Parathyroid adenoma (tissue), 2 donors: ENCODE results near the gene FAIM2.

Experiments used
- H2AFZ ChIP-seq: fragments of 300-600 bp; sonication (generic); one replicate; pipeline ENCODE4 v1.7.0; 2017; ENCODE audit warnings: antibody characterized with exemption, mild to moderate bottlenecking
- H3K27ac ChIP-seq: fragments of 300-600 bp; sonication (generic); one replicate; pipeline ENCODE4 v1.7.0; 2017
- H3K27me3 ChIP-seq: fragments of 300-600 bp; sonication (generic); one replicate; pipeline ENCODE4 v1.7.0; 2017; ENCODE audit warnings: low read length; ENCODE audit not compliant: control insufficient read depth, insufficient read depth
- H3K36me3 ChIP-seq: fragments of 300-600 bp; sonication (generic); one replicate; pipeline ENCODE4 v1.7.0; 2017; ENCODE audit warnings: low read length; ENCODE audit not compliant: control insufficient read depth, insufficient read depth
- H3K4me1 ChIP-seq: fragments of 300-600 bp; sonication (generic); one replicate; pipeline ENCODE4 v1.7.0; 2017; ENCODE audit warnings: control low read depth
- H3K4me2 ChIP-seq: fragments of 300-600 bp; sonication (generic); one replicate; pipeline ENCODE4 v1.7.0; 2017; ENCODE audit warnings: low read length
- H3K4me3 ChIP-seq: fragments of 300-600 bp; sonication (generic); one replicate; pipeline ENCODE4 v1.7.0; 2017; ENCODE audit warnings: low read depth, low read length
- H3K79me2 ChIP-seq: fragments of 300-600 bp; sonication (generic); one replicate; pipeline ENCODE4 v1.7.0; 2017; ENCODE audit warnings: control low read depth
- H3K9ac ChIP-seq: fragments of 300-600 bp; sonication (generic); one replicate; pipeline ENCODE4 v1.7.0; 2017; ENCODE audit warnings: mild to moderate bottlenecking
- H3K9me3 ChIP-seq: fragments of 300-600 bp; sonication (generic); one replicate; pipeline ENCODE4 v1.7.0; 2017; ENCODE audit warnings: low read length; ENCODE audit not compliant: control insufficient read depth
- CTCF ChIP-seq: fragments of 300-600 bp; sonication (generic); IDR thresholded peaks from one replicate; pipeline ENCODE4 v1.7.0; 2017; ENCODE audit warnings: antibody characterized with exemption, mild to moderate bottlenecking
- donor health status: primary hyperparathyroidism.

FAIM2 gene

DNA sequence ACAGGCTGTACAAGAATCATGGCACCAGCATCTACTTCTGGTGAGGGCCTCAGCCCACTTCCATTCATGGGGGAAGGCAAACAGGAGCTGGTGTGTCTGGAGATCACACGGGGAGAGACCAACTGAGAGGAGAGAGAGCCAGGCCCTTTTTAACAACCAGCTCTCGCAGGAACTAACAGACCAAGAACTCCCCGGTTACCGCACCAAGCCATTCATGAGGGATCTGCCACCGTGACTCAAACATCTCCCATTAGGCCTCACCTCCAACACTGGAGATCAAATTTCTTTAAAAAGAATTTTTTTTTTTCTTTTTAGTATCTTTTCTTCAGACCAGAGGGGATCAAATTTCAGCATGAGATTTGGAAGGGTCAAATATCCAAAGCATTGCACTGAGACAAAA lies 30.1 kb upstream of the FAIM2 start:
- H3K27ac ChIP-seq: peak overlapping the region; percentile 65
- H3K4me1 ChIP-seq: peaks cover 10% of the 10 kb centered on the region
- peak overlapping the region; percentile 61 for H2AFZ ChIP-seq
- H3K4me3 ChIP-seq: no peak overlapping the region
- no peaks in the 10 kb centered on the region for H3K36me3 ChIP-seq
- H3K4me2 ChIP-seq: no peak overlapping the region
- no peaks in the 10 kb centered on the region for H3K9me3 ChIP-seq
- H3K79me2 ChIP-seq: no peaks in the 10 kb centered on the region
- H3K9ac ChIP-seq: no peak overlapping the region
- TF ChIP-seq CTCF: no peak
- no peaks in the 10 kb centered on the region for H3K27me3 ChIP-seq

DNA sequence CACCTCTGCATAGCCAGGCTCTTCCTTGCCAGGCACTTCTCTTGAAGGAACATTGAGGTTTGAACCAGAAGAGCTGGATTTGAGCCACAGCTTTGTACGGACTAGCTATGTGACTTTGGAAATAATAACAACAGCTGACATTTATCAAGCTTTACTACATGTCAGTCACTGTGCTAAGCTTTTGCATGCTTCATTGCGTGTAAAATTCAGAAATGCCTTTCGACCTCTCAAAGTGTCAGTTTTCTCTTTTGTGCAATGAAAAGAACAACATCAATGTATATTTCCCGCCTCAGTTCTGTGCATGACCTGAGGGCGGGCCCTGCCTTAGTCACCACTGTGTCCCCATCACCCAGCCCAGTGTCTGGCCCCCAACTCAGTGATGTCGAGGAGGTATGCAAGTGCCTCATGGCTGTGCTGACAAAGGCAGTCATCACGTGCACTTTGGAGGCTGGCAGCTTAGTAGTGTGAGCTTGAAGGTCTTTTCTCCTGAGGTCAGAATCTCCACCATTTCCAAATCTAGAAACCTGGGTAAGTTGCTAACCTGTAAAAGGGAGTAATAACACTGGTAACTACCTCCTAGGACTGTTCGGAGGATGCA lies 28.9 kb upstream of the FAIM2 start:
- H3K27ac ChIP-seq: no peak overlapping the region
- no peaks in the 10 kb centered on the region for H3K27me3 ChIP-seq
- H3K36me3 ChIP-seq: no peaks in the 10 kb centered on the region
- H3K9ac ChIP-seq: no peak overlapping the region
- no peak overlapping the region for H3K4me2 ChIP-seq
- no peak for TF ChIP-seq CTCF
- peaks cover 10% of the 10 kb centered on the region for H3K4me1 ChIP-seq
- no peak overlapping the region for H3K4me3 ChIP-seq
- H3K79me2 ChIP-seq: no peaks in the 10 kb centered on the region
- no peaks in the 10 kb centered on the region for H3K9me3 ChIP-seq
- peak overlapping the region; percentile 29 for H2AFZ ChIP-seq

DNA sequence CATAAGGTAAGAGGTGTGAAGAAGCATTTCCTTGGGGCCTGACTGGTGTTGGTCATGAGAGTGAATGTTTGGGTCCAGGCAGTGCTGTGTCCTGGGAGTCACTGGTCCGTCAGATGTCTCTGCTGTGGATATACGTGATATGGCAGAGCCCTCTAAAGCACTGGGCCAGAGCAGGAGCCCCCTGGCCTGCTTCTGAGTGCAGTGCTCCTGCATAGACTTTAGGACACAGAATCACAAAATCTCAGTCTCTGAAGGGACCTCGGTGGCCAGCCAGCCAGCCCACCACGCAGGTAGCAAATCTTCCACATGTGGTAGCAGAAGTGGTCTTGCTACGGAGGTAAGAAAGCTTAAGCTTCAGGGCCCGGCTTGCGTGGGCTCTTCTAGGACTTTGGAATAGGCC lies 28.3 kb upstream of the FAIM2 start:
- peaks cover 10% of the 10 kb centered on the region for H3K4me1 ChIP-seq
- no peak overlapping the region for H3K27ac ChIP-seq
- H3K9me3 ChIP-seq: no peaks in the 10 kb centered on the region
- H3K36me3 ChIP-seq: no peaks in the 10 kb centered on the region
- no peaks in the 10 kb centered on the region for H3K79me2 ChIP-seq
- H3K9ac ChIP-seq: no peak overlapping the region
- no peak overlapping the region for H2AFZ ChIP-seq
- no peaks in the 10 kb centered on the region for H3K27me3 ChIP-seq
- TF ChIP-seq CTCF: no peak
- H3K4me2 ChIP-seq: no peak overlapping the region
- H3K4me3 ChIP-seq: no peak overlapping the region

- no peak for TF ChIP-seq CTCF
- H2AFZ ChIP-seq: no peak overlapping the region
- no peaks in the 10 kb centered on the region for H3K9me3 ChIP-seq
- H3K4me2 ChIP-seq: no peak overlapping the region
- no peak overlapping the region for H3K9ac ChIP-seq
- H3K4me3 ChIP-seq: no peak overlapping the region
- H3K27me3 ChIP-seq: no peaks in the 10 kb centered on the region
- H3K36me3 ChIP-seq: no peaks in the 10 kb centered on the region
- peaks cover 11% of the 10 kb centered on the region for H3K4me1 ChIP-seq
- H3K79me2 ChIP-seq: no peaks in the 10 kb centered on the region
- no peak overlapping the region for H3K27ac ChIP-seq
These were observed 27.0 kb upstream of the FAIM2 start for GRCh38 chr12:49930515-49931288.

DNA sequence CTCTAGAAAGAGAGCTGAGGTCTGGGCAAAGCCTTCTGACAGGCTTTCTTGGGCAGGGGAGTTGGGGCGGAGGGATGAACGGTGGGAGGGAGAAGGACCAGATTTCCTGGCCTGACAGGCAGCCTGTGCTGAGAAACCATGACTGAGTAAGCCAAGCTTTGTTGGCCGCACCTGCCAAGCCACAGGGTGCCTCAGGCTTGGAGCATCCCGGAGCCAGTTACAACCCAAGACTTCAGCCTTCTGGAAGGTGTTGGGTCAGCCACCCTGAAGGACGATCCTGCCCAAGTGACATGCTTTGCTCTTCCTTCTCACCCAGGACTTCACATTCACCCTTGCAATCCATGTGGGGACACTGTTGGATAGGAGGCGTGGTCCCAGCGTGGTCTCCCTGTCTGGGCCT lies 25.9 kb upstream of the FAIM2 start:
- H3K9me3 ChIP-seq: no peaks in the 10 kb centered on the region
- no peak overlapping the region for H3K9ac ChIP-seq
- no peak overlapping the region for H3K27ac ChIP-seq
- no peaks in the 10 kb centered on the region for H3K79me2 ChIP-seq
- no peaks in the 10 kb centered on the region for H3K27me3 ChIP-seq
- no peaks in the 10 kb centered on the region for H3K36me3 ChIP-seq
- peaks cover 13% of the 10 kb centered on the region for H3K4me1 ChIP-seq
- H3K4me2 ChIP-seq: no peak overlapping the region
- TF ChIP-seq CTCF: no peak
- H2AFZ ChIP-seq: no peak overlapping the region
- no peak overlapping the region for H3K4me3 ChIP-seq
